ENCODE measurements around the gene MTHFD2L. TPM values are rescaled to one million over a fixed set of nuclear protein-coding genes. Genes with fewer than 3 reads are reported as not detected.
"Not testable (repeated sequence)": the region's sequence is repeated elsewhere in the genome, so short reads cannot be mapped to it uniquely, and the experiment has no call there.

MTHFD2L gene
- total RNA-seq, 2 experiments from 2014 or later, result 8.6 to 9.3 TPM

GRCh38 chr4:74178798-74179197 is 20.9 kb downstream of the MTHFD2L start:
- CTCF ChIA-PET, result no interaction called here
- POLR2A ChIA-PET, result no interaction called here

- POLR2A ChIA-PET, result no interaction called here
- CTCF ChIA-PET, result no interaction called here
Measured at GRCh38 chr4:74181219-74181618, 23.3 kb downstream of the MTHFD2L start.

GRCh38 chr4:74188912-74189311 is 31.0 kb downstream of the MTHFD2L start:
- ChIA-PET POLR2A (no interaction called here), CTCF (interaction anchor here (0.7 to 1.4 kb wide), 7 partner anchors 11 to 1637 kb away, joined by 3 to 7 read pairs (median 4); no protein-coding TSS in a partner anchor)

GRCh38 chr4:74189331-74190043 is 31.6 kb downstream of the MTHFD2L start:
- ChIA-PET CTCF (interaction anchor here (0.7 to 1.4 kb wide), 7 partner anchors 11 to 1638 kb away, joined by 3 to 7 read pairs (median 4); no protein-coding TSS in a partner anchor), POLR2A (no interaction called here)

- POLR2A ChIA-PET, result no interaction called here
- CTCF ChIA-PET, result no interaction called here
Measured at GRCh38 chr4:74190332-74190731, 32.4 kb downstream of the MTHFD2L start.

GRCh38 chr4:74190919-74191397 is 33.0 kb downstream of the MTHFD2L start:
- CTCF ChIA-PET, result no interaction called here
- POLR2A ChIA-PET, result no interaction called here

GRCh38 chr4:74197080-74197479 is 39.2 kb downstream of the MTHFD2L start:
- CTCF ChIA-PET, result no interaction called here
- POLR2A ChIA-PET, result no interaction called here

- ChIA-PET CTCF (no interaction called here), POLR2A (no interaction called here)
Measured at GRCh38 chr4:74202062-74202586, 44.2 kb downstream of the MTHFD2L start.

GRCh38 chr4:74203467-74203866 is 45.5 kb downstream of the MTHFD2L start:
- ChIA-PET CTCF (no interaction called here), POLR2A (no interaction called here)

GRCh38 chr4:74205046-74205445 is 47.1 kb downstream of the MTHFD2L start:
- ChIA-PET POLR2A (no interaction called here), CTCF (no interaction called here)

GRCh38 chr4:74205559-74205958 is 47.6 kb downstream of the MTHFD2L start:
- POLR2A ChIA-PET, result no interaction called here

GRCh38 chr4:74206088-74206825 is 48.3 kb downstream of the MTHFD2L start:
- POLR2A ChIA-PET, result no interaction called here
- CTCF ChIA-PET, result interaction anchor here (0.7 kb wide), 1 partner anchor 22 kb away, joined by 3 read pairs; no protein-coding TSS in a partner anchor

More at GRCh38 chr4:74205559-74205958, 47.6 kb downstream of the MTHFD2L start:
- CTCF ChIA-PET, result interaction anchor here (0.7 kb wide), 1 partner anchor 23 kb away, joined by 3 read pairs; no protein-coding TSS in a partner anchor

- POLR2A ChIA-PET, result not testable (repeated sequence)
- CTCF ChIA-PET, result interaction anchor here (2.3 kb wide), 1 partner anchor 14 kb away, joined by 7 read pairs; no protein-coding TSS in a partner anchor
Measured at GRCh38 chr4:74214457-74215159, 56.7 kb downstream of the MTHFD2L start.

- POLR2A ChIA-PET, result not testable (repeated sequence)
- CTCF ChIA-PET, result interaction anchor here (2.3 kb wide), 1 partner anchor 13 kb away, joined by 7 read pairs; no protein-coding TSS in a partner anchor
Measured at GRCh38 chr4:74215236-74215635, 57.3 kb downstream of the MTHFD2L start.

GRCh38 chr4:74217365-74217764 is 59.4 kb downstream of the MTHFD2L start:
- CTCF ChIA-PET, result no interaction called here
- POLR2A ChIA-PET, result no interaction called here

GRCh38 chr4:74218201-74218600 is 60.3 kb downstream of the MTHFD2L start:
- CTCF ChIA-PET, result interaction anchor here (0.6 kb wide), 2 partner anchors 129 to 1342 kb away, joined by 3 to 5 read pairs; no protein-coding TSS in a partner anchor
- POLR2A ChIA-PET, result no interaction called here

GRCh38 chr4:74219240-74219639 is 61.3 kb downstream of the MTHFD2L start:
- POLR2A ChIA-PET, result no interaction called here
- CTCF ChIA-PET, result no interaction called here

GRCh38 chr4:74223098-74223497 is 65.2 kb downstream of the MTHFD2L start:
- ChIA-PET POLR2A (no interaction called here), CTCF (no interaction called here)

GRCh38 chr4:74223801-74224200 is 65.9 kb downstream of the MTHFD2L start:
- CTCF ChIA-PET, result no interaction called here
- POLR2A ChIA-PET, result no interaction called here
